ENCODE data around the gene DHRS7.
A peak's percentile ranks its signal among the peaks of the same experiment; 100 is the strongest.
"Not testable (repeated sequence)": the region's sequence is repeated elsewhere in the genome, so short reads cannot be mapped to it uniquely, and the experiment has no call there.

Gene DHRS7

GRCh38 chr14:60102389-60102788, 62.8 kb downstream of the DHRS7 start:
- H3K4me3 ChIP-seq: no peak overlapping the region
- no peak overlapping the region for H3K27ac ChIP-seq
- no peak for TF ChIP-seq CTCF (IDR thresholded peaks at IDR 0.05)
- no peak for DNase-seq (ENCODE audit: low spot score)

DNA sequence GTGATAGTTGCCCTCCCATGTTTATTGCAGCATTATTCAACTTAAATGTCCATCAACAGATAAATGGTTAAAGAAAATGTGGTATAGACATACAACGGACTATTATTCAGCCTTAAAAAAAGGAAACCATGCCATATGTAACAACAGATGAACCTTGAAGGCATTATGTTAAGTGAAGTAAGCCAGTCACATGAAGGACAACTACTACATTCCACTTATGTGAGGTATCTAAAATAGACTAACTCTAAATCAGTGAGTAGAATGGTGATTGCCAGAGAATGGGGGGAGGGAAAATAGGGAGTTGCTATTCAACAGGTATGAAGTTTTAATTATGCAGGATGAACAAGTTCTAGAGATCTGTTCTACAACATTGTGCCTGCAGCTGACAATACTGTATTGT, 63.4 kb downstream of the DHRS7 start:
- Histone ChIP-seq H3K4me3 (no peak overlapping the region), H3K27ac (no peak overlapping the region)
- TF ChIP-seq CTCF (IDR thresholded peaks at IDR 0.05): no peak
- DNase-seq (ENCODE audit: low spot score): no peak

GRCh38 chr14:60099855-60100254, 65.3 kb downstream of the DHRS7 start:
- not testable (repeated sequence) for H3K27ac ChIP-seq; H3K4me3 ChIP-seq; DNase-seq (ENCODE audit: low spot score)

DNA sequence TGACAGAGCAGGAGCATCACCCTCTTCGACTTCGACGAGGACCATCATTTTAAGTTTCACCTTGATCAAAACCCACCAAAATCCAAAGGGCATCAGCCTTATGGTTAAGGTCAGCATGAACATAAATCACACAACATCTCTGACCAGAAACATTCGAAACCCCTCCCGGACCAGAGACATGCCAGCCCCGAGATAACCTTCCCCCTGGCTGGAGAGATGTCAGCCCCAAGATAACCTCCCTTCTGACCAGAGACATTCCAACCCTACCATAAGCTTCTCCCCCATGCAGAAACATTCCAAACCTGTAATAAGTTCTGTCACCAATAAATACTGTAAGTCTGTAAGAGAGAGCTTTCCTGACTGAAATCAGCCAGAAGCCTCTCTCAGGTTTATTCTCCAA, 67.2 kb downstream of the DHRS7 start:
- no peak overlapping the region for H3K4me3 ChIP-seq

GRCh38 chr14:60095781-60096450, 69.3 kb downstream of the DHRS7 start:
- Histone ChIP-seq H3K4me3 (no peak overlapping the region), H3K27ac (no peak overlapping the region)
- DNase-seq (ENCODE audit: low spot score): no peak
- TF ChIP-seq CTCF (IDR thresholded peaks at IDR 0.05): no peak

More for the DNA sequence above, 67.2 kb downstream of the DHRS7 start:
- TF ChIP-seq CTCF (IDR thresholded peaks at IDR 0.05): no peak
- H3K27ac ChIP-seq: no peak overlapping the region
- DNase-seq (ENCODE audit: low spot score): no peak

- no peak for TF ChIP-seq CTCF (IDR thresholded peaks at IDR 0.05)
- H3K4me3 ChIP-seq: no peak overlapping the region
- peak overlapping the region in 1 of 2 donors; percentile 36 for H3K27ac ChIP-seq
- no peak for DNase-seq (ENCODE audit: low spot score)
Measured at GRCh38 chr14:60095231-60095630, 70.0 kb downstream of the DHRS7 start.

GRCh38 chr14:60094306-60094897, 70.8 kb downstream of the DHRS7 start:
- no peak for DNase-seq (ENCODE audit: low spot score)
- no peak for TF ChIP-seq CTCF (IDR thresholded peaks at IDR 0.05)
- Histone ChIP-seq H3K4me3 (peak overlapping the region; percentile 78), H3K27ac (peak overlapping the region; percentile 92 to 99)

Data from coronary artery (tissue), 2 donors.